Measurements from ENCODE around the gene CFHR2. TPM values are rescaled to one million over a fixed set of nuclear protein-coding genes. Genes with fewer than 3 reads are reported as not detected.

Gene CFHR2
- total RNA-seq, 1 experiment from 2014 or later = not detected

- H3K4me1 ChIP-seq (ENCODE audit: insufficient read depth, low read length, poor library complexity, severe bottlenecking) = no peaks in the 10 kb centered on the region
- H3K36me3 ChIP-seq (ENCODE audit: insufficient read depth, low read length, poor library complexity, severe bottlenecking) = no peaks in the 10 kb centered on the region
- ChIA-PET CTCF (no interaction called here), POLR2A (ENCODE audit: low non-redundant PET) (no interaction called here)
- BruUV-seq (replicated peaks) = no TSS peak
- H3K27ac ChIP-seq (ENCODE audit: low read depth, low read length, poor library complexity, severe bottlenecking) = no peak overlapping the region
- no peak for DNase-seq (ENCODE audit: low spot score)
- intact Hi-C loops (cut with micrococcal nuclease; ENCODE audit: unreplicated experiment) = no loop called here
- no peaks in the 10 kb centered on the region for H3K27me3 ChIP-seq (replicated peaks; ENCODE audit: insufficient read depth, low read depth, low read length, poor library complexity)
- no peak for TF ChIP-seq EZH2 (IDR thresholded peaks at IDR 0.05; ENCODE audit: borderline replicate concordance, low read depth, low read length, poor library complexity, severe bottlenecking)
- no peak for TF ChIP-seq CTCF (conservative IDR thresholded peaks at IDR 0.05; ENCODE audit: low read depth, low read length)
- H3K4me3 ChIP-seq (ENCODE audit: low read depth, low read length, poor library complexity, severe bottlenecking) = no peak overlapping the region
- no peaks in the 10 kb centered on the region for H3K9me3 ChIP-seq (ENCODE audit: low read depth, low read length, poor library complexity, severe bottlenecking)
Measured at GRCh38 chr1:196951711-196952394, 8.3 kb downstream of the CFHR2 start.

GRCh38 chr1:196954778-196955177 is 11.2 kb downstream of the CFHR2 start:
- Histone ChIP-seq H3K27me3 (replicated peaks; ENCODE audit: insufficient read depth, low read depth, low read length, poor library complexity) (no peaks in the 10 kb centered on the region), H3K9me3 (ENCODE audit: low read depth, low read length, poor library complexity, severe bottlenecking) (no peaks in the 10 kb centered on the region), H3K36me3 (ENCODE audit: insufficient read depth, low read length, poor library complexity, severe bottlenecking) (no peaks in the 10 kb centered on the region), H3K4me1 (ENCODE audit: insufficient read depth, low read length, poor library complexity, severe bottlenecking) (no peaks in the 10 kb centered on the region), H3K4me3 (ENCODE audit: low read depth, low read length, poor library complexity, severe bottlenecking) (no peak overlapping the region), H3K27ac (ENCODE audit: low read depth, low read length, poor library complexity, severe bottlenecking) (no peak overlapping the region)
- no peak for TF ChIP-seq CTCF (conservative IDR thresholded peaks at IDR 0.05; ENCODE audit: low read depth, low read length)
- no peak for TF ChIP-seq EZH2 (IDR thresholded peaks at IDR 0.05; ENCODE audit: borderline replicate concordance, low read depth, low read length, poor library complexity, severe bottlenecking)
- no TSS peak for BruUV-seq (replicated peaks)
- CTCF ChIA-PET = no interaction called here
- POLR2A ChIA-PET (ENCODE audit: low non-redundant PET) = no interaction called here
- intact Hi-C loops (cut with micrococcal nuclease; ENCODE audit: unreplicated experiment) = no loop called here
- no peak for DNase-seq (ENCODE audit: low spot score)

GRCh38 chr1:196955926-196956325 is 12.4 kb downstream of the CFHR2 start:
- ChIA-PET POLR2A (ENCODE audit: low non-redundant PET) (no interaction called here), CTCF (no interaction called here)
- no peaks in the 10 kb centered on the region for H3K27me3 ChIP-seq (replicated peaks; ENCODE audit: insufficient read depth, low read depth, low read length, poor library complexity)
- H3K36me3 ChIP-seq (ENCODE audit: insufficient read depth, low read length, poor library complexity, severe bottlenecking) = no peaks in the 10 kb centered on the region
- no TSS peak for BruUV-seq (replicated peaks)
- H3K4me3 ChIP-seq (ENCODE audit: low read depth, low read length, poor library complexity, severe bottlenecking) = no peak overlapping the region
- DNase-seq (ENCODE audit: low spot score) = no peak
- no peak for TF ChIP-seq EZH2 (IDR thresholded peaks at IDR 0.05; ENCODE audit: borderline replicate concordance, low read depth, low read length, poor library complexity, severe bottlenecking)
- TF ChIP-seq CTCF (conservative IDR thresholded peaks at IDR 0.05; ENCODE audit: low read depth, low read length) = no peak
- no peaks in the 10 kb centered on the region for H3K4me1 ChIP-seq (ENCODE audit: insufficient read depth, low read length, poor library complexity, severe bottlenecking)
- no peaks in the 10 kb centered on the region for H3K9me3 ChIP-seq (ENCODE audit: low read depth, low read length, poor library complexity, severe bottlenecking)
- H3K27ac ChIP-seq (ENCODE audit: low read depth, low read length, poor library complexity, severe bottlenecking) = no peak overlapping the region
- intact Hi-C loops (cut with micrococcal nuclease; ENCODE audit: unreplicated experiment) = no loop called here
